Sigmoid colon (tissue), 7 donors: Measurements from ENCODE around the gene RETN. TPM values are rescaled to one million over a fixed set of nuclear protein-coding genes. Genes with fewer than 3 reads are reported as not detected.
"Not testable (repeated sequence)": the region's sequence is repeated elsewhere in the genome, so short reads cannot be mapped to it uniquely, and the experiment has no call there.

Experiments
- DNase-seq: peaks from one replicate; pipeline ENCODE4 v3.0.0-alpha.2; 2019
- H3K27ac ChIP-seq, 4 donors: fragments of 200-600 bp; sonication (generic); one replicate each; pipeline ENCODE4 v1.5.1; 2016 to 2019; ENCODE audit warnings: mild to moderate bottlenecking in 1 of 4
- H3K27me3 ChIP-seq, 3 donors: fragments of 200-600 bp; sonication (generic); one replicate each; pipeline ENCODE4 v1.5.1; 2019; ENCODE audit warnings: mild to moderate bottlenecking in 1 of 3
- H3K36me3 ChIP-seq, 4 donors: fragments of 200-600 bp; sonication (generic); one replicate each; pipeline ENCODE4 v1.5.1; 2016 to 2019
- H3K4me1 ChIP-seq, 4 donors: fragments of 200-600 bp; sonication (generic); one replicate each; pipeline ENCODE4 v1.5.1; 2017 to 2019
- H3K4me3 ChIP-seq, 4 donors: fragments of 200-600 bp; sonication (generic); one replicate each; pipeline ENCODE4 v1.5.1; 2017 to 2019; ENCODE audit warnings: mild to moderate bottlenecking in 2 of 4, moderate library complexity in 1 of 4
- H3K9me3 ChIP-seq, 4 donors: fragments of 200-600 bp in 3 of 4; sonication (generic) in 3 of 4; one replicate each; pipeline versions ENCODE4 v1.5.1 to v1.6.1; 2013 to 2019
- CTCF ChIP-seq, 4 experiments: fragments of 450-650 bp in 3 of 4; fragments of 200-600 bp in 1 of 4; IDR thresholded peaks; one replicate each; pipeline ENCODE4 v1.5.1; 2016 to 2019; ENCODE audit warnings: antibody characterized with exemption in 4 of 4, mild to moderate bottlenecking in 3 of 4, moderate library complexity in 2 of 4
- EP300 ChIP-seq, 4 donors: sonication (generic); formaldehyde crosslinking; IDR thresholded peaks; one replicate each; pipeline ENCODE4 v1.6.1; 2017; ENCODE audit warnings: antibody characterized with exemption in 4 of 4
- POLR2A ChIP-seq, 2 donors: fragments of 450-650 bp; IDR thresholded peaks; one replicate each; pipeline ENCODE4 v1.6.1; 2016; ENCODE audit warnings: antibody characterized with exemption in 2 of 2, mild to moderate bottlenecking in 2 of 2, moderate library complexity in 2 of 2
- POLR2AphosphoS5 ChIP-seq, 4 donors: sonication (generic); formaldehyde crosslinking; IDR thresholded peaks; one replicate each; pipeline ENCODE4 v1.6.1; 2017; ENCODE audit warnings: antibody characterized with exemption in 4 of 4
- WGBS, 2 donors: extraction: QIAGEN DNeasy Blood & Tissue Kit; methylation state at CpG; one replicate each; pipeline ENCODE4 v1.1.7; 2013; 5-methylcytosine and 5-hydroxymethylcytosine counted together
- intact Hi-C: fragments of 100-400 bp; cut with DNase I; formaldehyde crosslinking; loops from one replicate; pipeline ENCODE4 v1.15.1; 2023
- polyA plus RNA-seq, 3 donors: library from polyadenylated mRNA; stranded (reverse); fragments of 200-250 nt; gene quantifications; one replicate each; pipeline ENCODE4 v1.2.3, GENCODE V29; 2013
- total RNA-seq, 4 donors: library from RNA; depleted of rRNA; stranded (reverse); fragments of >200 nt; gene quantifications; one replicate each; pipeline ENCODE4 v1.1.0, GENCODE V29; 2016
- donor health status: healthy with polysubstance abuse.
- donor health status: Bipolar disorder and iron deficiency.
- donor health status: healthy.

The RETN gene
- total and polyA plus RNA-seq, 7 donors: 3.6 to 38.1 (median 8.6) TPM; not detected in 4

DNA sequence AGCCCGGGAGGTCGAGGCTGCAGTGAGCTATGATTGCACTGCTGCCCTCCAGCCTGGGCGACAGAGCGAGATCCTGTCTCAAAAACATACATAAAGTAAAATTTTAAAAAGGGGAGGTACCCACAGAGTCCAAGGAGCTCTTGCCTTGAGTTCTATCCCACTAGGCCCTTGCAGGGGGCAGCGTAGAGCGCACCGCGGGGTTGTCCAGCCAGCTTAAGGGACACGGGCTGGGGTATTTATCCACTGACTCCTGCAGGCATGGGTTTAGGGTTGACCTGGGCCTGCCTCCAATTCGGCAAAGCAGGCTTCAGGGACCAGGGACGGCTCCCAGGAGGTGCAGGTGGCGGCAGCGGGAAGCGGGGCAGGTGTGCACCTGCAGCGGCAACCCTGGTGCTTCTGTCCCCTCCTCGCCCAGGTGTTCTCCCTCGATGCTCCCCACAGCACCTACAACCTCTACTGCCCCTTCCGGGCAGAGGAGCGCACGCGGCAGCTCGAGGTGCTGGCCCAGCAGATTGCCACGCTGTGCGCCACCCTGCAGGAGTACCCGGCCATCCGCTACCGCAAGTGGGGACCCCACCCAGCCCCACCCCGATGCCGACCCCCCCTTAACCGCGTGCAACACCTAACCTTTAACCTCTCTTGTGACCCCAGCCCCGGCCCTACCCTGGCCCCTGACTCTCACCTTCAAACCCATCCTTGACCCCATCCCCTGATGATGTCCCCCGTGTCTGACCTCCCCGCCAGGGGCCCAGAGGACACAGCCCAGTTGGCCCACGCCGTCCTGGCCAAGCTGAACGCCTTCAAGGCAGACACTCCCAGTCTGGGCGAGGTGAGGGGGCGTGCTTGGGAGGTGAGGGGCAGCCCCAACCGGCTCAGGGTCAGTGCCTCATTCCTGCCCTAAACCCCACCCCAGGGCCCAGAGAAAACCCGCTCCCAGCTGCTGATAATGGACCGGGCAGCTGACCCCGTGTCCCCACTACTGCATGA, 27.3 kb upstream of the RETN start:
- Histone ChIP-seq H3K27ac (no peak overlapping the region), H3K27me3 (peaks cover 0 to 59% (median 51%) of the 10 kb centered on the region in 3 donors), H3K9me3 (no peaks in the 10 kb centered on the region), H3K36me3 (no peaks in the 10 kb centered on the region), H3K4me3 (no peak overlapping the region), H3K4me1 (peaks cover 0 to 6% (median 1%) of the 10 kb centered on the region in 4 donors)
- TF ChIP-seq EP300 (IDR thresholded peaks at IDR 0.05): no peak
- TF ChIP-seq CTCF (IDR thresholded peaks at IDR 0.05): no peak
- no peak for TF ChIP-seq POLR2A (IDR thresholded peaks at IDR 0.05)
- TF ChIP-seq POLR2AphosphoS5 (IDR thresholded peaks at IDR 0.05): no peak
- intact Hi-C loops: no loop called here
- WGBS, 2 donors: 87 to 90% methylated on average over 43 of the region's 43 CpGs
- DNase-seq: no peak

- TF ChIP-seq POLR2A (IDR thresholded peaks at IDR 0.05) (no peak), POLR2AphosphoS5 (IDR thresholded peaks at IDR 0.05) (no peak), CTCF (IDR thresholded peaks at IDR 0.05) (no peak), EP300 (IDR thresholded peaks at IDR 0.05) (no peak)
- Histone ChIP-seq H3K4me3 (no peak overlapping the region), H3K4me1 (no peaks in the 10 kb centered on the region), H3K36me3 (no peaks in the 10 kb centered on the region), H3K9me3 (no peaks in the 10 kb centered on the region), H3K27me3 (peaks cover 0 to 58% (median 42%) of the 10 kb centered on the region in 3 donors), H3K27ac (no peak overlapping the region)
- 94% methylated on average over 27 of the region's 27 CpGs for WGBS, 2 donors
- DNase-seq: no peak
- intact Hi-C loops: no loop called here
These were observed 26.4 kb upstream of the RETN start for GRCh38 chr19:7642295-7643030.

GRCh38 chr19:7643031-7643415, 25.8 kb upstream of the RETN start:
- Histone ChIP-seq H3K4me3 (no peak overlapping the region), H3K9me3 (no peaks in the 10 kb centered on the region), H3K27me3 (peaks cover 0 to 52% (median 36%) of the 10 kb centered on the region in 3 donors), H3K4me1 (no peaks in the 10 kb centered on the region), H3K36me3 (no peaks in the 10 kb centered on the region), H3K27ac (no peak overlapping the region)
- DNase-seq: no peak
- WGBS, 2 donors: 94 to 97% methylated on average over 8 of the region's 8 CpGs
- TF ChIP-seq POLR2AphosphoS5 (IDR thresholded peaks at IDR 0.05): no peak
- TF ChIP-seq CTCF (IDR thresholded peaks at IDR 0.05): no peak
- TF ChIP-seq POLR2A (IDR thresholded peaks at IDR 0.05): no peak
- TF ChIP-seq EP300 (IDR thresholded peaks at IDR 0.05): no peak
- intact Hi-C loops: no loop called here

- intact Hi-C loops: not testable (repeated sequence)
These were observed 25.0 kb upstream of the RETN start for GRCh38 chr19:7643629-7644549.

More at GRCh38 chr19:7643629-7644549, 25.0 kb upstream of the RETN start:
- 46 to 78% methylated on average over 10 of the region's 10 CpGs for WGBS, 2 donors
- DNase-seq, H3K36me3 ChIP-seq, H3K4me3 ChIP-seq, H3K9me3 ChIP-seq, H3K4me1 ChIP-seq, H3K27ac ChIP-seq: not testable (repeated sequence)
- H3K27me3 ChIP-seq: peaks cover 0 to 43% (median 28%) of the 10 kb centered on the region in 3 donors
